ENCODE results near the gene CHCHD3. TPM values are rescaled to one million over a fixed set of nuclear protein-coding genes. Genes with fewer than 3 reads are reported as not detected.

The CHCHD3 gene
- total RNA-seq, 1 experiment from 2014 or later = 83.5 TPM

DNA sequence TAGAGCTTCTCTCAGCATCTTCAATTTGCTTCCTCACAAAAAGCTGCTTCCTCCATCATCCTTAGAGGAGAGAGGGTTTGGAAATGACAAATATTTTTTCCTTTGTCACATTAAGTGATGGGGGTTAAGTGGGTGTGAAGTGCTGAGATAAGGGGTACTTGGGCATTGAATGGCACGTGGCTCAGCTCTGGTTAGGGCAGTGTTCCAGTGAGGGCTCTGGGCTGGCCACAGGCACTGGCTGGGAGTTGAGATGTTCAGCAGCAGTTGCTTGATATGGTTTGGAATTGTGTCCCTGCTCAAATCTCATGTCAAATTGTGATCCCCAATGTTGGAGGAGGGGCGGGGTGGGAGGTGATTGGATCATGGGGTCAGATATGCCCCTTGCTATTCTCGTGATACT, 33.7 kb upstream of the CHCHD3 start:
- DNase-seq = no peak
- Histone ChIP-seq H3K79me2 (ENCODE audit: low read length) (no peaks in the 10 kb centered on the region), H4K20me1 (ENCODE audit: insufficient read depth, low read depth, low read length) (no peaks in the 10 kb centered on the region), H3K36me3 (ENCODE audit: insufficient read depth, low read length) (no peaks in the 10 kb centered on the region), H3K4me3 (ENCODE audit: low read length) (no peak overlapping the region), H3K9me3 (ENCODE audit: low read length) (no peaks in the 10 kb centered on the region), H3K4me2 (ENCODE audit: low read depth, low read length, poor library complexity, severe bottlenecking) (no peak overlapping the region), H3K27me3 (ENCODE audit: low read length) (peaks cover 4% of the 10 kb centered on the region; the same call in 1 of the 2 replicates), H2AFZ (ENCODE audit: low read length) (no peak overlapping the region), H3K27ac (ENCODE audit: low read length) (no peak overlapping the region), H3K4me1 (ENCODE audit: low read length) (no peaks in the 10 kb centered on the region), H3K9me2 (replicated peaks; ENCODE audit: insufficient read depth, low read length) (no peaks in the 10 kb centered on the region), H3K9ac (ENCODE audit: low read length) (no peak overlapping the region)

DNA sequence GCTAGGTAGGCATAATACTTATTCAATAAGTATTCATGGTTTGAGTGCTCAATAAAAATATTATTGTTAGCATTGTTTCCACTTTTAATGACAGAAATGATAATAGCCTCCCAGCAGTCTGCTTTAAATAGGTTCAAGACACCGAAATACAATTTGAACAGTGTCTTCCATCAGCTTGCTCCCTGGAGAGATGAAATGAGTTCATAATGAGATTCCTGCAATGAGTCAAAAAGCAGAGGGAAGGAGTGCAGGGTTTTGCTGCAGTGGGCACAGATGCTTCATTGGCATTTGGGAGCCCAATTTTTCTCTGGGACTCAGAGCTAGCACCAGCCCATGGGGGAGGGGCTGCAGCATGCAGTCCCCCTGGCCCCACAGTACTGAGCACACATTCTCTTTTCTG, 32.6 kb upstream of the CHCHD3 start:
- Histone ChIP-seq H3K27me3 (ENCODE audit: low read length) (peaks cover 8% of the 10 kb centered on the region; the same call in 1 of the 2 replicates), H3K9me3 (ENCODE audit: low read length) (no peaks in the 10 kb centered on the region), H2AFZ (ENCODE audit: low read length) (no peak overlapping the region), H3K27ac (ENCODE audit: low read length) (no peak overlapping the region), H3K4me1 (ENCODE audit: low read length) (peaks cover 7% of the 10 kb centered on the region), H3K79me2 (ENCODE audit: low read length) (no peaks in the 10 kb centered on the region), H4K20me1 (ENCODE audit: insufficient read depth, low read depth, low read length) (no peaks in the 10 kb centered on the region), H3K9ac (ENCODE audit: low read length) (no peak overlapping the region), H3K9me2 (replicated peaks; ENCODE audit: insufficient read depth, low read length) (no peaks in the 10 kb centered on the region), H3K36me3 (ENCODE audit: insufficient read depth, low read length) (no peaks in the 10 kb centered on the region), H3K4me2 (ENCODE audit: low read depth, low read length, poor library complexity, severe bottlenecking) (no peak overlapping the region), H3K4me3 (ENCODE audit: low read length) (no peak overlapping the region)
- DNase-seq = peak; percentile 19

DNA sequence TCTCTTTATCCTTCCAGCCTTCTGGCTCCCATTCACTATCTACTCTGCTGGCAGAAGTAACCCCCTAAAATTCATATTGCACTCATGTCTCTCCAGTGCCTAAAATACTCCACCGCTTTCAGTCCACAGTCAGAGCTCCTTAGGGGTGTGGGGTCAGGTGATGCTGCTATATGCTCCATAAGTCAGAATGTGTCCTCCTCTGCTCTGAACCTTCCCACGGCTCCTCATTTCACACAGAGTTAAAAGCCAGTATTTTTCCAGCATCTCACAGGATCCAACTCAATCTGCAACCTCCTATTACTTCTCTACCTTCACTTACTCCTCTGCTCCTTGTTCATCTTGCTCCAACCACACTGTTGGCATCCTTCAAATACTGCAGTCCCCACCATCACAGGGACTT, 31.1 kb upstream of the CHCHD3 start:
- no peaks in the 10 kb centered on the region for H3K36me3 ChIP-seq (ENCODE audit: insufficient read depth, low read length)
- no peak overlapping the region for H3K9ac ChIP-seq (ENCODE audit: low read length)
- no peak for DNase-seq
- H3K79me2 ChIP-seq (ENCODE audit: low read length) = no peaks in the 10 kb centered on the region
- H3K9me2 ChIP-seq (replicated peaks; ENCODE audit: insufficient read depth, low read length) = no peaks in the 10 kb centered on the region
- H3K4me1 ChIP-seq (ENCODE audit: low read length) = peaks cover 14% of the 10 kb centered on the region
- no peak overlapping the region for H3K4me3 ChIP-seq (ENCODE audit: low read length)
- H4K20me1 ChIP-seq (ENCODE audit: insufficient read depth, low read depth, low read length) = no peaks in the 10 kb centered on the region
- H3K27ac ChIP-seq (ENCODE audit: low read length) = no peak overlapping the region
- H2AFZ ChIP-seq (ENCODE audit: low read length) = no peak overlapping the region
- peaks cover 8% of the 10 kb centered on the region for H3K27me3 ChIP-seq (ENCODE audit: low read length)
- no peak overlapping the region for H3K4me2 ChIP-seq (ENCODE audit: low read depth, low read length, poor library complexity, severe bottlenecking)
- no peaks in the 10 kb centered on the region for H3K9me3 ChIP-seq (ENCODE audit: low read length)

DNA sequence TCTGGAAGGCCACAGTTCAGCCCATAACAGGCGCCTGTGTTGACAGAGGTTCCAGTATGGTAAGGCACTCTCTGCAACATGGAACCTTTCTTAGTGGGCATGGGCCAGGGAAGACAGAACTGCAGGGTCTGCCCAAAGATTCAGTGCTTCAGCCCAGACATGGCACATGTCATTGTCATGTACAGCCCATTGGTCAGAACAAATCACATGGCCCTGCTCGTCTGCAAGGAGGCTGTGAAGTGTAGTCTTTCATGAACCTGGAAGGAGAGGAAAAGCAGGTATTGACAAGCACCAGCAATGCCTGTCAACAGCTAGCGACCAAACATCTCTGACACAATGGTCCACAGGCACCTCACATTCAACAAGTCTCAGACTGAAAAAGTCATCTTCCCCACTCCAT, 30.4 kb upstream of the CHCHD3 start:
- no peak overlapping the region for H3K4me3 ChIP-seq (ENCODE audit: low read length)
- H3K27me3 ChIP-seq (ENCODE audit: low read length) = peaks cover 8% of the 10 kb centered on the region
- no peaks in the 10 kb centered on the region for H3K79me2 ChIP-seq (ENCODE audit: low read length)
- no peak overlapping the region for H3K27ac ChIP-seq (ENCODE audit: low read length)
- H2AFZ ChIP-seq (ENCODE audit: low read length) = no peak overlapping the region
- H3K9me3 ChIP-seq (ENCODE audit: low read length) = no peaks in the 10 kb centered on the region
- no peak overlapping the region for H3K4me2 ChIP-seq (ENCODE audit: low read depth, low read length, poor library complexity, severe bottlenecking)
- H3K9me2 ChIP-seq (replicated peaks; ENCODE audit: insufficient read depth, low read length) = no peaks in the 10 kb centered on the region
- no peaks in the 10 kb centered on the region for H4K20me1 ChIP-seq (ENCODE audit: insufficient read depth, low read depth, low read length)
- DNase-seq = peak; percentile 29
- peaks cover 14% of the 10 kb centered on the region for H3K4me1 ChIP-seq (ENCODE audit: low read length)
- no peaks in the 10 kb centered on the region for H3K36me3 ChIP-seq (ENCODE audit: insufficient read depth, low read length)
- no peak overlapping the region for H3K9ac ChIP-seq (ENCODE audit: low read length)

DNA sequence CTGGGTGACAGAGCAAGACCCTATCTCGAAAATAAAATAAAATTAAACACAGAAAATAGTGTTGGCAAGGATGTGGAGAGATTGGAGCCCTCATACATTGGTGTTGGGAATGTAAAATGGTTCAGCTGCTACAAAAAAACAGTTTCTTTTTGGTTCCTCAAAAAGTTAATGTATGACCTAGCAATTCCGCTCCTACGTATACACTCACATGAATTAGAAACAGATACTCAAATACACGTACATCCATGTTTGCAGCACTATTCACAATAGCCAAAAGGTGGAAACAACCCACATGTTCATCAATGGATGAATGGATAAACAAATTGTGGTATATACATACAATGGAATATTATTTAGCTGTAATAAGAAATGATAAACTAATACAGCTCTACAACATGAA, 28.4 kb upstream of the CHCHD3 start:
- no peaks in the 10 kb centered on the region for H3K79me2 ChIP-seq (ENCODE audit: low read length)
- no peaks in the 10 kb centered on the region for H4K20me1 ChIP-seq (ENCODE audit: insufficient read depth, low read depth, low read length)
- no peak overlapping the region for H3K4me2 ChIP-seq (ENCODE audit: low read depth, low read length, poor library complexity, severe bottlenecking)
- no peaks in the 10 kb centered on the region for H3K9me3 ChIP-seq (ENCODE audit: low read length)
- H3K9ac ChIP-seq (ENCODE audit: low read length) = no peak overlapping the region
- peaks cover 14% of the 10 kb centered on the region for H3K4me1 ChIP-seq (ENCODE audit: low read length)
- peak; percentile 38 for DNase-seq
- no peak overlapping the region for H3K27ac ChIP-seq (ENCODE audit: low read length)
- no peaks in the 10 kb centered on the region for H3K36me3 ChIP-seq (ENCODE audit: insufficient read depth, low read length)
- H2AFZ ChIP-seq (ENCODE audit: low read length) = no peak overlapping the region
- H3K9me2 ChIP-seq (replicated peaks; ENCODE audit: insufficient read depth, low read length) = no peaks in the 10 kb centered on the region
- peaks cover 8% of the 10 kb centered on the region for H3K27me3 ChIP-seq (ENCODE audit: low read length)
- no peak overlapping the region for H3K4me3 ChIP-seq (ENCODE audit: low read length)

DNA sequence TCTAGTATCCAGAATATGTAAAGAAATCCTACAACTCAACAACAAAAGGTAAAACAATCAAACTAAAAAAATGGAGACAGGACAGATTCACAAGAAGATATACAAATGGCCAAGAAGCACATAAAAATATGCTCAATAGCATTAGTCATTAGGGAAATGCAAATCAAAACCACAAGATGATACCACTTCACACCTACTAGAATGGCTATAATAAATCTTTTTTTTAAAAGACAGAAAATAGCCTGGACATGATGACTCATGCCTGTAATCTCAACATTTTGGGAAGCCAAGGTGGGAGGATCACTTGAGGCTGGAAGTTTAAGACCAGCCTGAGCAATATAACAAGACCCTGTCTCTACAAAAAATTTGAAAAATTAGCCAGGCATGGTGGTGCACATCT, 27.9 kb upstream of the CHCHD3 start:
- Histone ChIP-seq H3K36me3 (ENCODE audit: insufficient read depth, low read length) (no peaks in the 10 kb centered on the region), H3K9me2 (replicated peaks; ENCODE audit: insufficient read depth, low read length) (no peaks in the 10 kb centered on the region), H3K27me3 (ENCODE audit: low read length) (peaks cover 8% of the 10 kb centered on the region), H3K9me3 (ENCODE audit: low read length) (no peaks in the 10 kb centered on the region), H3K9ac (ENCODE audit: low read length) (no peak overlapping the region), H3K79me2 (ENCODE audit: low read length) (no peaks in the 10 kb centered on the region), H3K27ac (ENCODE audit: low read length) (no peak overlapping the region), H4K20me1 (ENCODE audit: insufficient read depth, low read depth, low read length) (no peaks in the 10 kb centered on the region), H3K4me3 (ENCODE audit: low read length) (no peak overlapping the region), H3K4me2 (ENCODE audit: low read depth, low read length, poor library complexity, severe bottlenecking) (no peak overlapping the region), H2AFZ (ENCODE audit: low read length) (no peak overlapping the region), H3K4me1 (ENCODE audit: low read length) (peaks cover 14% of the 10 kb centered on the region)
- DNase-seq = peak; percentile 67

DNA sequence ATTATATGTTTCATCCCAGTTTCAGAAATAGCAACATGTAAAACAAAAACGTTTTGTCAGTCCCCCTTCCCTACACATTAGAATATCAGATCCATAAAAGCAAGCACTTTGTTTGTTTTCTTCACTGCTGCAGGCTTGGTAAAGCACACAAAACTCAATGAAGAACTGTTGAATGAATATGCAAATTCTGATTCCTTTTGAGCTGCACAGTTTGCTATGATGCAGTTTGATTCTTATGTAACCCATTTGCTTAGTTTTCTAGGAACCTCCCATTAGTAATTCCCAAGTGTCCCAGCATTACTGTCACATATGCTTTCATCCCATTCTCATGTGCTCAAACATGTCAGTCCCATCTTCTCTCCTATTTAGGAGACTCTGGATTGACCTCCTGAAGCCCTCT, 26.1 kb upstream of the CHCHD3 start:
- H3K4me3 ChIP-seq (ENCODE audit: low read length) = no peak overlapping the region
- H3K27ac ChIP-seq (ENCODE audit: low read length) = no peak overlapping the region
- peaks cover 14% of the 10 kb centered on the region for H3K4me1 ChIP-seq (ENCODE audit: low read length)
- H3K9me2 ChIP-seq (replicated peaks; ENCODE audit: insufficient read depth, low read length) = no peaks in the 10 kb centered on the region
- peaks cover 5% of the 10 kb centered on the region; the same call in 1 of the 2 replicates for H3K27me3 ChIP-seq (ENCODE audit: low read length)
- H3K9ac ChIP-seq (ENCODE audit: low read length) = no peak overlapping the region
- no peaks in the 10 kb centered on the region for H3K9me3 ChIP-seq (ENCODE audit: low read length)
- H3K4me2 ChIP-seq (ENCODE audit: low read depth, low read length, poor library complexity, severe bottlenecking) = no peak overlapping the region
- peak; percentile 35 for DNase-seq
- no peaks in the 10 kb centered on the region for H3K36me3 ChIP-seq (ENCODE audit: insufficient read depth, low read length)
- no peaks in the 10 kb centered on the region for H3K79me2 ChIP-seq (ENCODE audit: low read length)
- H2AFZ ChIP-seq (ENCODE audit: low read length) = no peak overlapping the region
- no peaks in the 10 kb centered on the region for H4K20me1 ChIP-seq (ENCODE audit: insufficient read depth, low read depth, low read length)

DNA sequence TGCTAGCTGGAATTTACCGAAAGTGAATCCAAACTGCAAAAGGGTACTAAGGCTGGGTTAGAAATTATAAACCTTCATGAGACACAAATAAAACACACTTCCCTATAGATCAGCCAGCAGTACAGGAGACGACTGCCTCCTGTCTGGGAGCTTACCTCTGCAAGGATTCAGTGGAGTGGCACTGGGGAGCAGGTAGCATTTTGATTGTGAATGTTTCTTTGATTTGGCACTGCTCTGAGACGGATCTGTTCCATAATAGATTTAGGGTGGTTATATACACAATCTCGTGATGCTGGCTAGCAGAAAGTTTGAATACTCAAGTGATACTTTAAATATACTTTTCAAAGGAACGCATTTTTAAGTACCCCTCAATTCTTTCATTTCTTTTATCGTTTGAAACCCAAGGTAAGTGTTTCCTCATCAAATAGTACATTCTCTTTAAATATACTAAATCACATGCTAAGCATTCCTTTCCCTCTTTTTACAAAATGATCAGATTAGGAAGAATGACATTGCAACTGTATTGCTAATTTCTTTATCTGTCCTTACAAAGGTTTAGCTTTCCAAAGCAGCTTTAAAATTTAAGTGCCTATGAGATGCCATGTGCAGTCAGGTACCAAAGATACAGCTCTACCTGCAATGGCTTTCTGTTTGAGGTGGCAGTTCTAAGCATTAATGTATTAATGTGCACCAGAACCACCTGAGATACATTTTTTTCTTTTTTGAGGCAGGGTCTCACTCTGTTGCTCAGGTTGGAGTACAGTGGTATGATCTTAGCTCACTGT, 20.6 kb upstream of the CHCHD3 start:
- DNase-seq = peak; percentile 25
- no peak overlapping the region for H3K27ac ChIP-seq (ENCODE audit: low read length)
- H3K9me2 ChIP-seq (replicated peaks; ENCODE audit: insufficient read depth, low read length) = no peaks in the 10 kb centered on the region
- H3K36me3 ChIP-seq (ENCODE audit: insufficient read depth, low read length) = no peaks in the 10 kb centered on the region
- no peaks in the 10 kb centered on the region for H3K27me3 ChIP-seq (ENCODE audit: low read length)
- H3K4me3 ChIP-seq (ENCODE audit: low read length) = no peak overlapping the region
- no peak overlapping the region for H2AFZ ChIP-seq (ENCODE audit: low read length)
- H4K20me1 ChIP-seq (ENCODE audit: insufficient read depth, low read depth, low read length) = no peaks in the 10 kb centered on the region; the same call in 1 of the 2 replicates
- no peaks in the 10 kb centered on the region for H3K79me2 ChIP-seq (ENCODE audit: low read length)
- H3K9me3 ChIP-seq (ENCODE audit: low read length) = no peaks in the 10 kb centered on the region
- no peak overlapping the region for H3K4me2 ChIP-seq (ENCODE audit: low read depth, low read length, poor library complexity, severe bottlenecking)
- H3K4me1 ChIP-seq (ENCODE audit: low read length) = no peaks in the 10 kb centered on the region; the same call in 1 of the 2 replicates
- H3K9ac ChIP-seq (ENCODE audit: low read length) = no peak overlapping the region
